Activated T-helper 1 cell treated with Interleukin-2 at 50 U/mL for 16 hours (primary cell): Measurements from ENCODE around the gene FAM131C.

ENCODE experiments used
- DNase-seq: peaks from one replicate; pipeline ENCODE4 v3.0.0-alpha.2; 2020; ENCODE audit warnings: low read depth

The FAM131C gene

GRCh38 chr1:16015491-16015890 lies 58.0 kb downstream of the FAM131C start:
- no peak for DNase-seq

- no peak for DNase-seq
These were observed 58.7 kb downstream of the FAM131C start for GRCh38 chr1:16014509-16015482.

GRCh38 chr1:16013908-16014258 lies 59.6 kb downstream of the FAM131C start:
- DNase-seq: no peak

- DNase-seq: no peak
These were observed 60.1 kb downstream of the FAM131C start for GRCh38 chr1:16013220-16013907.

GRCh38 chr1:16012590-16013219 lies 60.7 kb downstream of the FAM131C start:
- DNase-seq: no peak

GRCh38 chr1:16011936-16012589 lies 61.4 kb downstream of the FAM131C start:
- DNase-seq: no peak

- DNase-seq: no peak
These were observed 62.6 kb downstream of the FAM131C start for GRCh38 chr1:16010837-16011236.

GRCh38 chr1:16009678-16010077 lies 63.8 kb downstream of the FAM131C start:
- DNase-seq: no peak

GRCh38 chr1:16009030-16009460 lies 64.4 kb downstream of the FAM131C start:
- DNase-seq: peak; percentile 49
